ENCODE results near the gene LDLRAD4. TPM values are rescaled to one million over a fixed set of nuclear protein-coding genes. Genes with fewer than 3 reads are reported as not detected.

Gene LDLRAD4
- total RNA-seq, 1 donor from 2014 or later: 4.3 TPM

DNA sequence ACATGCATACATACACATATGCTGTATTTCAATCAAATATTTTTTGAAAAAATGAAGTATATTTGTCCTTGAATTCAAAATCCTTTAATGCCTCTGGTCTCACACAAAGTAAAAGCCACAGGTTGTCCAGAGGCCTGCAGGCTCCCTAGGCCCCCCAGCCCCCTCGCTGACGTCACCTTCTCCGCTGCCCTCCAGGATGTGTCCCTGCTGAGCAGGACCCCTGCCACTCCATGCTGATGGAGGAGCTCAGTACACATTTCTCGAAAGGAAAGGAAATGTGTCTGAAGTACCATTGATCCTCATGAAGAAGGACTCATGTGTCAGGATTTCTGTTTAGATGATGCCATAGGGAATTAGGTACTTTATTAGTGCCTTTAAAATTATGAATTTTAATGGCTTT is 212.1 kb downstream of the LDLRAD4 start:
- DNase-seq (ENCODE audit: low read depth): no peak

DNA sequence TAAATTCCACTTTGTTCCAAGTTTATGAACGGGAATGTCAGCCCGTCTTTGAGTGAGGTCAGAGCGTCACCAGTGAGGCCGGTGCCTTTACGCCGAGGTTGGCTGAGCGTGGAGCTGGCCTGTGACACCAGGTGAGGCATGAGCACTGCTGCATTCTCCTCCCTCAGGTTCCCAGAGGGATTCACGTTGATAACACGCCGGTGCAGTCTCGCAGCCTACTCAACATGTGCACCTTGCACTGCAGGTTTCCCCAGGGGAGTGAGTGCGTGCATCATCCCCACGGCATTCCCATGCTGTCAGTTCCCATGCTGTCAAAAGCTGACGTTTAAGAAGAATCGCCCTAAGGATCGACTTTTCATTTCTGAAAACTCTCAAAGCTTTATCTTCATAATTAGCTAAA is 213.3 kb downstream of the LDLRAD4 start:
- DNase-seq (ENCODE audit: low read depth): no peak

DNA sequence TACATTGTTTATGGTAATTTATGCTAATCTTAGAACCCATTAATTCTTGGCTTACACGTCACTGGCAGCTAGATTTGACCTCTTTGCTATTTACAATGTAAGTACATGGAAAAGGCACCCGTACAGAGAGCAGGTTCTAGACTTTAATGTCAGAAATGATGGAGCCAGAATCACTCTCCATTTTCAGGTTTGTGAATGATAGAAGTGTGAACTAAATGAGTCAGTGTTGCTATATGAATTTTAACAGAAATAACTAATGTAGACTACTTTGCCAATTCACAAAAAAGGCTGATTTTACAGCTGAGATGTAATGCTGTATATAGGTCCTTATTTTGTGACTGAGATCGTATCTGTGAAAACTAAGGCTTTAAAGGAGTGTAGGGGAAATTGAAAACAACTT is 214.6 kb downstream of the LDLRAD4 start:
- DNase-seq (ENCODE audit: low read depth): no peak

DNA sequence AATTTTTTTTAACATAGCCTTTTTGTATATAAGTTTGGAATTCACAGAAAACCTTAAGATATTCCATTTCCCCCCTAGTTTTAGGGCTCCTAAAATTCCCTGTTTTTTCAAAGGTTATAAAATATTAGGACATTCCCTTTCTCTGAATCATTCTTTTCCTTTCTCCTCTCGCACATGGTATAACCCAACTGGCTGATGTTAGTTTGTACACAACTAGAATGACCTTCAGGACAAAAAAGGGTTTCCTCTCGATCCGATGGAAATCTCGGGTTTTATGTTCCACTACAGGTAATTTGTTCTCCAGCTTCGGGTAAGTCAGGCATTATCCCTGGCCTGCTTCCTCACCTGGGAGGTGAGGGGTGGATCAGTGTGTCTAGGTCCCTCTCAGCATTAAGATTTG is 215.1 kb downstream of the LDLRAD4 start:
- DNase-seq (ENCODE audit: low read depth): no peak

DNA sequence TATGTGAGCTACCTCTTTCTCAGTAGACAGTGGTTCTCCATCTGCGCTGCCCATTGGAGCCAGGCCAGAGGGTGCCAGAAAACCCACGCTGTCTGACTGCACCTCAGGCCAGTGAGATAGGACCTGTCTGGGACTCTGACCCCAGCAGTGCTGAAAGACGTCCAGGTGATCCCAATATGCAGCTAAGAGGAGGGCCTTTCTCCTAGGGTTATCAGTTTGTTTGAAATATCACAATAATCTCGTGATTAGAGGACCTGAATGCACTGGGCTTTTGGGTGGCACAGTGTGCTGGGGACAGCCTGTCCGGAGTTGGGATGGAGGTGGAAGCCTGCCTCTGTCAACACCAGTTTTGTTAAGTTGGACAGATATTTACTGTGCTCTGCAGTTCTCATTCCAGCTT is 216.3 kb downstream of the LDLRAD4 start:
- no peak for DNase-seq (ENCODE audit: low read depth)

DNA sequence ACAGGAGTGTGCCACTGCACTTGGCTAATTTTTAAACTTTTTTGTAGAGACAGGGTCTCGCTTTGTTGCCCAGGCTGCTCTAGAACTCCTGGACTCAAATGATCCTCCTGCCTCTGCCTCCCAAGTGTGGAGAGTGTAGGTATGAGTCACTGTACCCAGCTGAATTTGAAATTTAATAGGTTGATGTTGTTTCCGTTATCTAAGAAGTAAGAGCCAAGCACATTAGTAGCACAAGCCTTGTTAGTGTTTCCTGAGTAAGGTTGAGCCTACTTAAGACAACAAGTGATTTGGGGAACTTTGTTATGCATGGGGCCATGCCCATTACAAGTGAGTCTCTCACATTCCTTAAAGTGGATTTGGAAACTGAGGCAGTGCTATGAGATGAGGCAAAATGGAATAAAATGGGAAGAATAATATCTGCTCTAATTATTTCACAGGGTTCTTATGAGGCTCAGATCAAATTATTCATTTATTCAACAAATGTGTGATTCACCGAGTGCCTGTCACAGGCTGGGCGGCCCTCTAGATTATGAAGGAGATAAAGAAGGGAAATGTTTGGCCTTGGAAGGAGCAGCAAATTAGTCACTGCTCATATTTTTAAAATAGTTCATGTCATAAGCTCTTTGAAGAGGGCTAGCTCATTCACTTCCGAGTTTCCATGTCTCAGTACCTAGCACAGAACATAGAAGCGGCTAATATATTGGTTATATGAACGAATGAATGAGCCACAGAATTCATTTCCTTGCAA is 217.2 kb downstream of the LDLRAD4 start:
- peak; percentile 13 for DNase-seq (ENCODE audit: low read depth)

DNA sequence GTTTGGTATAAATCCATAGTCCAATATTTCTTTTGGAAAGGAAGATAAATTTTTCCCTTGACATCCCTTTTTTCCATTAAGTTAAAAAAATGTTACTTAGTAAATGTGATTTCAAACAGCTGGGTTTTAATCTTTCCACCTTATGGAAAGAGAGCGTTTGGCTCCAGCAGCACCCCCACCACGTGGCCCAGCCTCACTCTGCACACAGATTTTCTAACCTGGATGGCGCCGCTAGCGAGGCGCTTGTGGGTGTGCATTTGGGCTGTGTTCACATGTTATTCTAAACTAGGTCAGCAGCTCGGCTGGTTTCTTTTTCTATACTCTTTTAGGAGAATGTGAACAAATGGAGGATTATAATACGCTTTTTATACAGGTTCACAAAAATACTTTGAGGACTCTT is 218.0 kb downstream of the LDLRAD4 start:
- DNase-seq (ENCODE audit: low read depth): no peak

DNA sequence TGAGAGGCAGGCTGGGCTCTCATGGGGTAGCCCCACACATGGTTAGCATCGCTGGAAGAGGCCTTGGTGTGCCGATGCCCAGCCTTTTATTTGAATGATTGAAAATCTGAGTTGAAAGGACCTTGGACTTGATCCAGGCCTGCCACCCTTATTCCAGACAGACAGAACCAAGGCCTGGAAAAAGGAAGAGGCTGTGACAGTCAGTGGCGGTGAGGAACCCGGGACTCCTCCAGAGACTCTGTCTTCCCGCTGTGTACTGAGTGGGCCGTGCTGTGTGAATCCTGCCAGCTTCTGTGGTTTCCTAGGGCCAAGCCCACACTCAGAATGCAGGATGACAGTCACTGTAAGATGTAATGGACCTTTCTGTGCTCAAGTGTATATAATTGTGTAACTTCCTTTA is 218.5 kb downstream of the LDLRAD4 start:
- DNase-seq (ENCODE audit: low read depth): no peak

DNA sequence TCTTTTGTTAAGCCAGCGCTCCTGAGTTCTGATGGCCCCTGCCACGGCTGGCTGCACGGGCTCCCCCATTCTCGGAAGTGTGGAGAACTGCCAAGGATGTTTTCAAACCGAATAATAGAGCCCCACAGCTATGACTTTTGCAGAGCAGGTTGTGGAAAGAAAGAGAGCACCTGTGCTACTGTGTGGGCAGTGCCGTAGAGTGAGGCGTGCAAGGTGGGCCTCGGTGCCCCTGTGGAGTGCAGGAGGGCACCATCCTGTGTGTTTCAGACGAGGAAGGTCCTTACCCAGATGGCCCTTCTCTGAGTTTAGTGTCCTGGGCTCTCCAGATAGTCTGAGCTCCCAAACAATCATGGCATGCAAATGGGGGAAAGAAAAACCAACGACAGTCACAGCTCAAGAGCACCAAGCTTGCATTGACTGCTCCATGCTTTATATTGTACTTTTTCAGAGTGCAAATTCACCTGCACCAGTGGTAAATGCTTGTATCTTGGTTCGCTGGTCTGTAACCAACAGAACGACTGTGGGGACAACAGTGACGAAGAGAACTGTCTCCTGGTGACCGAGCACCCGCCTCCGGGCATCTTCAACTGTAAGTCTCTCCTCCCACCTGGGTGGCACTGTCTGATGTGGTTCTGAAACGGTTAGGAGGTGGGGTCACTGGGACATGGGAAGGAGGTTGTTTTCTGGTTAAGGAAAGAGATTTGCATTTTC is 219.4 kb downstream of the LDLRAD4 start:
- no peak for DNase-seq (ENCODE audit: low read depth)

DNA sequence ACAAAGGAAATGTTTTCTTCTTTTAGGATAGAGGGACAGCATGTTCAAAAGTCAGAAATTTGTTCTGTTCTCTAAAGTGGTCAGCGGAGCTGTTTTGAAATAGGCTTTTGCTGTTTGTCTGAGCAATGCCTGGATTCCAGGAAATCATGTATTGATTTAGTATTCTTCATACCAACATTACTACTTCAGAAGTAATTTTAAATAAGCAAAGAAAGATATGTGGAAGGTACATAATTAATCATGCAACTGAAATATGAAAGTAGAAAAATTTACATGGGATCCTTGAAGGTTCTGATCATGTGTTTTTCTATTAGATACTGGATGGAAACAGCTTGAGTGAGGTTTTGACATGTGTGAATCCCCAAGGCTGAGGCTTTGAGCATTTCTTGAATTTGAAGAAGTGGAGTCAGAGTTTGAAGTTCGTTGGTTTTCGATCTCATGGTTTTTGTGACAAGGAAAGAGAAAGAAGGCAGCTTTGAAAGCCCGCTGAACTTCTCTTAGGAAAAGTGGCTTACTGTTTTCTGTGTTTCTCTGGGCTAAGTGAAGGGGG is 220.0 kb downstream of the LDLRAD4 start:
- DNase-seq (ENCODE audit: low read depth): no peak

DNA sequence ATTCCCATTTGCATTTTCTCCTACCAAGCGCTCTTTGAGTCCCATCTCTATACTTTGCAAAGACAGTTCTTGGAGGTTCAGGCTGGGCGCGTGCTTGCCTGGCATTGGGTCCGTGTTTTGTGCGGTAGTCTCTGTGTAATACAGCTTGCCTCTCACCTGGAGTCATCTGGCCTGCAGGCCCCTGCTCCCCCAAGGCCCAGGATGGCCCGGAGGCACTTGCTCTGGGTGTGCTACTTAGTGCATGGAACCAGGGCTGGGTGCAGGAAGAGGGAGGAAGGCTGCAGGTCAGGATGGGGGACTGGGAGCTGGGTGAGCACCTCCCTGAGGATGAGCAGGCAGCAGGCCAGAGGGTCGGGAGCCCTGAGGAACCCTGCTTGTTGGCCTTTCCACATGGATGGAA is 220.9 kb downstream of the LDLRAD4 start:
- DNase-seq (ENCODE audit: low read depth): no peak

DNA sequence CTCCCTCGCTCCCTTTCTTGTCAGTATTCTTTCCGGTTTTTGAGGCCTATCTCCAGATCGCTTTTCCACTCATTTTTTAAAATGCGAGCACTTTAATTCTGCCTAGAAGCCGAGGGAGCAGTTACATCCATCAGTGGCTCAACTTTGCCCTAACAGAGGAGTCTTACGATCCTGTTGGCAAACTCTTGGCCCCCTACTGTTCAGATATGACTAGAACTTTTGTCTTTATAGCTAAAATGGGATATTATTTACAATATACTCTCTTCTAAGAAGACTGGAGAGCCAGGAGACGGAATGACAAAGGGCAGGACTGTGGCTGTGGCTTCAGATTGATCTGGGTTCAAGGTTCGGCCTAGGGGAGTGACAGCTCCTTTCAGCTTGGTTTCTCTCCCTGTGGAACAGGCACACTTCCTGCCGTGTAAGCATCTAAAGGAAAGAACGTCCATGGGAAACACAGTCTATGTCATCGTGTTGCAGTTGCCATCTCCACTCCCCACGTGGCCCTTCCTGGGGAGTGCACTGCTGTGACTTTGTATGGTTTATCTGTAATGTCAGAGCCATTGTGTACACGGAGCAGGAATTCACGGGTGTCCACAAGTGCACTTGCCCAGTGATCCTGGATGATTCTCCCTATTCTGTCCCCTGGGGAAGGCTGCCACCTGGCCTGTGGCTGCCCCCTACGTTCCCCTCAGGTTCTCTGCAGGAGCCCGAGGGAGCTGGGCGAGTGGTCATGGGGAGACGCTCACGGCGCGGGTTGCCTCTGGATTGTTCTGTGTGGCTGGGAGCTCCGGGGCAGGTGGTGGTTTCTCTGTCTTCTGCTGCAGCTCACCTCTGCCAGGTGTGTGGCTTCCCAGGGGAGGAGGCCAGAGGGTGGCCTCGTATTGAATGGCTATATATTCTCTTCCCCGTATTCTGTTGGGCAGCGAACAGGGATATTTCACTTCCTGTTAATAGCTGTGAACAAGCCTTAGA is 222.0 kb downstream of the LDLRAD4 start:
- no peak for DNase-seq (ENCODE audit: low read depth)

DNA sequence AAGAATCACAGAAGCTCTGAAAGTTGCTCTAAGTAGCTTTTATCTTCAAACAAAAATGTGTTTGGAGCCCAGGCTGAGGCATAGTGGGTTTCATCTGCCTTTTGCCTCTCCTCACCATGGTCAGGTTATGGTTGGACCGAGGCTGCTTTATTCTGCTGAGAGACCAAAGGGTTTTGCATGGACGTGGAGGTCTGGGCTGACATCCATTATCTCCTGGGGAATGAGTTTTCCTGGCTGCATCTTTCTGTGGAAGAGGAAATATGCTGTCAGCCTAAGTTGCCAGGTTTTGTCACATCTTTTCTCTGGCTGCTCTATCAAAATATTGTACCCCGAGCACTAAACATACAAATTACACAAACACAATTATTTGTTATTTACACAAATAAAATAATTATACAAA is 223.2 kb downstream of the LDLRAD4 start:
- no peak for DNase-seq (ENCODE audit: low read depth)

DNA sequence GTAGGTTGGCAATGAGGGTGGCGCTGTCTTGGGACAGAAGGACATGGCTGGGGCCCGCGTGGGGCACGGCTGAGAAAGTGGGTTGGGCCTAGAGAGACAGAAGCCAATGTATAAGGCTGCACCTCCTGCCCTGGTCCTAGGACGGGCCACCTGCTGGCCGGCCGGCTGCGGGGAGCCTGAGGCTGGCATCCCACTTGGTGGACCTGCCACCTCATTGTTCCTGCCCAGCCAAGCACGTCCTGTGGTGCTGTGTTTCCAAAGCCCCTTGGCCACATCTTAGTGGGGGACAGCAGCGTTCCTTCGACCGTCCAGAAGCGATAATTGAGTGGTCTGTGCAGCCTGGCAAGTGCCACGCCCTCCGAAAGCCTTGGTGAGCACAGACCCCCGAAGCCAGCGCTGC is 223.9 kb downstream of the LDLRAD4 start:
- DNase-seq (ENCODE audit: low read depth): no peak

DNA sequence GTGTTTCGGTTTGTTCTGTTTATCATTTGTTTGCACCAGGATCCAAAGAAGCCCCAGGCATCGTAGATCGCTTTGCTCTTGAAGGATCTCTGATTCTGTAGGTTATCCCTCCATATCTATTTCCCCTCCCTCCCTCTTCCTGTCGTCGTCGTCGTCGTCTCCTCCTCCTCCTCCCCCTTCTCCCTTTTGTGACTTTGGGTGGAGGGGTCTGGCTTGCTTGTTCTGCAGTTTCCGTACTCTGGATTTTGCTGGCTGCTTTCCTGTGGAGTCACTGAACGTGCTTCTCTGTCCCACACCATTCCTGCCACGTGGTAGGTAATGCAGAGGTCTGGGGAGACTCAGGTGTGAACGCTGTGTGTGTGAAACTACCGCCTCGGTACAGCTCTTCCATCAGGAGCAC is 225.0 kb downstream of the LDLRAD4 start:
- no peak for DNase-seq (ENCODE audit: low read depth)

DNA sequence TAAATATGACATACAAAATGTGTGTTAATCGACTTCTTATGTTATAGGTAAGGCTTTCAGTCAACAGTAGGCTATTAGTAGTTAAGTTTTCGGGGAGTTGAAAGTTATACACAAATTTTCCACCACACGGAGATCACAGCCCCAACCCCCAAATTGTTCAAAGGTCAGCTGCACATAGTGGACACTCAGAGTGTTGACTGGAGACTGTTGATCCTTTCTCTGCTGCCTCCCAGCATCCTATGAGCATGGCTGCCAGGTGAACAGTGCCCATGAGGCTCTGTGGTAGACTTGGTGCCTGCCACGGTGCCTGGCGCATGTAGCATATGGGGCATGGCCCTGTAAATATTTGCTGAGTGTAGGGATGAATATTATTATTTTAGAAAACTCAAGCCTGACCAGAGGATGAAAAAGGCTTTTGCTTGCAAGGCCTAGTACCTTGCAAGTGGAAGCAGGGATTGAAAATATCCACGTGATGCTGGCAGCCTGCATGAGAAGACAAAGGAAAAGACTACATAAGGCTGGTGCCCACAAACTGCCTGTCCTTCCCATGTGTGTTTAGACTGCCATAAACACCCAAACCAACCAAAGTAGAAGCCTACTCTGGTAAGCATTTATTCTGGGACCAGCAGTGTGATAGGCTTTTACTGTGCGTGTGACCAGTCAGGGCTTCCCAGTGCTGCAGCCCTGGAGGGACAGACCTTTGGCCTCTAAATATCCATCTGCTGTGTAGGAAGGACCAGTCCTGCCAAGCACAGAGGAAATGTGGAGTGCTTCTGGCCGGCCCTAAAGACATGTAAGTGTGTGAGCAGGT is 226.1 kb downstream of the LDLRAD4 start:
- DNase-seq (ENCODE audit: low read depth): no peak

DNA sequence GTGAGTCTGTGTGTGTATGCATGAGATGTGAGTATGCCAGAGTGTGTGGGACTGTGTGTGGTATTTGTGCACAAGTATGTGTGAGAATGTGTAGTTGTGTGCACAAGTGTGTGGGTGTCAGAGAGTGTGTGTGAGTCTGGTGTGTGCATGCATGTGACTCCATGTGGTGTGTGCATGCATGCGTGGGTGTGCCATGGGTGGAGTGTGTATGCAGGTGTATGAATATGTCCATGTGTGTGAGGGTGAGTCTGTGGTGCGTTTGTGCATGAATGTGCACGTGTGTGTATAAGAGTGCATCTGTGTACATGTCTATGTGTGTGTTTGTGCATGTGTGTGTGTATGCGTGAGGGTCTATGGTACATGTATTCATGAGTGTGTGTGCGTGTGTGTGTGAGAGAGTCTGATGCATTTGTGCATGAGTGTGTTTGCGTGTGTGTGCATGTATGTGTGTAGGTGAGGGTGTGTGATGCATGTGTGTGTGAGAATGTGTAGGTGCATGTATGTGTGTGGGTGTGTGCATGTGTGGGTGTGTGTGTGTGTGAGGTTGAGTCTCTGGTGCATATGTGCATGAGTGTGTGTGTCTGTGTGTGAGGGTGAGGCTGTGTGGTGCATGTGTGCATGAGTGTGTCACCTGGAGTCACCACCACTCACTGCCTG is 226.8 kb downstream of the LDLRAD4 start:
- DNase-seq (ENCODE audit: low read depth): no peak

DNA sequence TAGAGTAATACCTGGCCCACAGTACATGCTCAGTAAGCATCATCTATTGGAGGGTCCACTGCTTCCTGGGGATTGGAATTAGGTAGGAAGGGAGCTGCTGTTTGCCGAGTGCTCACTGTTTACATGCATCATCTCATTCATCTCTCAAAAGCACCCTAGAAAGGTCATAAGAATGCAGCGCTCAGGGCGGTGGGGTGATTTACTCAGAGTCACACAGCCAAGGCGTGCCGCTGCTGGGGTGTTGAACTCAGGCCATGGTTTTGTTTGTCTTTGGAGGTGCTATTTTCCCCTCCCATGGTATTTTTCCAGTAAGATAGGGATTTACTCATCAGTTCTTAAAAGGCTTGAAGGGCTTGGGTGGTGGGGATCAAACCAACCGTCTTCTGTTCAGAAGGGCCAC is 227.5 kb downstream of the LDLRAD4 start:
- no peak for DNase-seq (ENCODE audit: low read depth)

DNA sequence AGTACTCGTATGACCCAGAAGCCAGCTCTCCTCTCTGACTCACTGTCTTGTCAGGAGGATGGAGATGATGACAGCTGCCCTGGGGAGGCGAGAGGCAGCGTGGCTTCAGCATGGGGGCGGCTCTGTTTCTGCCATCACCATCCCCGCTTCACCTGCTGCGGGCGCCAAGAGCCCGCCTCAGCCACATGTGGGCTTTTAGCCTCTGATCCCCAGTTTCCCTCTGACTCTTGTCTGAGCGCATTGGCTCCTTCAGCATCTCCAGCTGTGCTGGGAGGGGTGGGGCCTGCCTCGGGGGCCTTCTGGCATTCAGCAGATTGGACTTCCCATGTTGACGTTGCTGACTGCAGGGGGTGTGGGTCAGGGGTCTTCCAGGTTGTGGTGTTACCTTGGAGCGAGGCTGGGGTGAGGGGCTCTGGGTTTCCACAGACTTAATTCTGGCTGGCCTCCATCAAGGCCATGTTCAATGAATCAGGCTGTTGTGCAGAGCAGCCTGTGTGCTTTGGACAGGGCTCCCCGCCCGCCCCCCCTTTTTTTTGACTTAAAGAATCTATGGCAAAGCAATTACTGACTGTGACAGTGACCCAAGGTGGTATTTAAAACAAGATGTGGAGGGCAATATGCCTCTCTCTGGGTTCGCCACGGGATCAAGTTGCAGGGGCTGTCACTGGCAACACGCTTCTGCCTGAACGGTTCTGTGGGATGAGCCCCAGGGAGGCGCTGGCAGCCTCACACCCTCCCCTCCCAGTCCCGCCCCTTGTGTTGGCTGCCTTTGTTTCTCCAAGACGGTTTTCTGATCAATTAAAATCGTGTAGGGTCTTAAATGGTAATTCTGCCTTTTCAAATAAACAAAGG is 228.3 kb downstream of the LDLRAD4 start:
- no peak for DNase-seq (ENCODE audit: low read depth)

Data from renal cortical epithelial cell (primary cell).